Stimulated activated CD4-positive, alpha-beta T cell treated with anti-CD3 and anti-CD28 coated beads, Interleukin-12 subunit alpha, Interleukin-12 subunit beta, amount 100 ng/mL, for 24 hours (primary cell): ENCODE measurements around the gene KLF18.
"Not testable (repeated sequence)": the region's sequence is repeated elsewhere in the genome, so short reads cannot be mapped to it uniquely, and the experiment has no call there.

ENCODE experiments used
- DNase-seq, 2 experiments: peaks; one replicate each; pipeline ENCODE4 v3.0.0-alpha.2; 2020; ENCODE audit warnings: low read depth in 2 of 2

The KLF18 gene

DNA sequence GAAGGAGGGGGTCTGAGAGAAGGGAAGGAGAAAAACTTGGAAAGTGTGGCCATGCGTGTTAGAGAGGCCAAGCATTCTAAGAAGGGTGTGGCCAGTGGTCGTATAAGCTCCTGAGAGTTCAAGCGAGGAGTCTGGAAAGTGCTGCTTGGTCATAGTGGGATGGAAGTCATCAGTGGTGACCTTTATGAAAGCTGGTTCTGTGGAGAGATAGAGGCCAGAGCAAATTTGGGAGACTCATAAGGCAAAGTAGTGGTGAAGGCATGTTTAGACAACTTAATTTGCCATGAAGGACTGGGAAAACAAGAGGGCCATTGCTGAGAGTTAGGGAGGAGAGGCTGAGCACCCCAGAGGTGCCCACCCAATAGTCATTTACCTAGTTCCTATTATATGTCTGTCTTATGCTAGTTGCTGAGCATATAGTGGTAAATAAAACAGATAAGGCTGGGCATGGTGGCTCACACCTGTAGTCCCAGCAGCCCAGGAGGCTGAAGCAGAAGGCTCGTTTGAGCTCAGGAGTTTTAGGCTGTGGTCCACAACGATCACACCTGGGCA is 21.0 kb downstream of the KLF18 start:
- no peak for DNase-seq

DNA sequence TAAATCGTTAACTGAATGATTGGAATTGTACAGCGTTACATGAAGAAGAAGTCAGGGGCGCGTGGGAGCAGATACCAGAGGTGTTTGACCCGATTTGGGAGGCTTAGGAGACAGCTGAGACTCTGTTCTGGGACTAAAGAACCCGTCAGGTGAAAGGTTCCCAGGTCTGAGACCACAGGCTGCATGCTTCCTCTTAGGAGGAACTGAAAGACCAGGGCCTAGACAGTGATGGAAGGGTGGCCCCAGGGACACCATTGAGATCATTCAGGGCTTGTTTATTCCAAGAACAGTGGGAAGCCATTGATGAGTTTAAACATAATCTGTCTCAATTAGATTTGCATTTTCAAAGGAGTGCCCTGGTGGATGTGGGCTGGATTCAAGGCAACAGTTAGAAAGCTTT is 21.9 kb downstream of the KLF18 start:
- no peak for DNase-seq

DNA sequence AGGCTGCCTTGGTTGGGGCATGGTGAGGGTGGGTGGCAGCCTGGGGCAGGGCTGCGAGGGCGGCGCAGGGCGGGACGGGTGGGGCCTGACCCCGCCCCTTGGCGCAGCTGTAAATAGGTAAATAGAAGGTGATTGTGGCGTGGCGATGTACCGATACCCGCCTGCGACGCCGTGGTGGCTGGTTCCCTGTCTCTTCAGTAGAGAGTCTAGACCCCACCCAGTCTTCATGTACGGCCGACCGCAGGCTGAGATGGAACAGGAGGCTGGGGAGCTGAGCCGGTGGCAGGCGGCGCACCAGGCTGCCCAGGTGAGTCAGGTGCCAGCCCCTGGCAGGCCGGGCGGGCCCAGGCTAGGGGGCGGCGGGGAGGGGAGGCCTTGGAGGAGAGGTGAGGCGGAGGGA is 22.7 kb downstream of the KLF18 start, which contains the start of gene KLF17:
TSS of gene KLF17 (plus strand) at position 140 of the 400 bp plus-strand sequence. CDS start at position 227, 87 bp downstream.
- no peak for DNase-seq

DNA sequence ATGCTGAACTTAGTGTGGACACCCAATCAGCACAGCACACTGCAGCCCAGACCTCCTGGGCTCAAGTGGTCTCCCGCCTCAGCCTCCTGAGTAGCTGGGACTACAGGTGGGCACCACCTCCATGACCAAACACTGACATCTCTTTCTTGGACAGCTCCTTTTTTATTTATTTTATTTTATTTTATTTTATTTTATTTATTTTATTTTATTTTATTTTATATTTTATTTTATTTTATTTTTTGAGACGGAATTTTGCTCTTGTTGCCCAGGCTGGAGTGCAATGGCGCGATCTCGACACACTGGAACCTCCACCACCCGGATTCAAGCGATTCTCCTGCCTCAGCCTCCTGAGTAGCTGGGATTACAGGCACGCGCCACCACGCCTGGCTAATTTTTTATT is 24.2 kb downstream of the KLF18 start:
- DNase-seq = not testable (repeated sequence)

DNA sequence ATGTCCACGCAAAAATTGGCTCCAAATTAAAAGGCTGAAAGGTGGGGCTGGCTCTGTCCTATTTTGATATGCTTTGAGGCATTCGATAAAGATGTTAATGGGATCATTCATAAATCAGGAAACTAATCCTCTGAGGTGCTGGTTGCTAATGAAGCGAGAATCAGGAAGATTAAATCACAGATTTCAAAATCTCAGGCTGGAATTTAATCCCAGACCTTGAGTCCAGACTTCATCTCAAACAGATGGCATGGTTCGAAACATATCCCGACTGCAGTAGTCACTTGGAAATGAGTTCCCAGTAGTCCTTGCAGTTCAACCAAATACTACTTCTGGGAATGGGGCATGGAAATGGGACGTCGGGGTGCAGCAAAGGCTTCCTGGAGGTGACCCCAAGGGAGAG is 27.3 kb downstream of the KLF18 start:
- no peak for DNase-seq

DNA sequence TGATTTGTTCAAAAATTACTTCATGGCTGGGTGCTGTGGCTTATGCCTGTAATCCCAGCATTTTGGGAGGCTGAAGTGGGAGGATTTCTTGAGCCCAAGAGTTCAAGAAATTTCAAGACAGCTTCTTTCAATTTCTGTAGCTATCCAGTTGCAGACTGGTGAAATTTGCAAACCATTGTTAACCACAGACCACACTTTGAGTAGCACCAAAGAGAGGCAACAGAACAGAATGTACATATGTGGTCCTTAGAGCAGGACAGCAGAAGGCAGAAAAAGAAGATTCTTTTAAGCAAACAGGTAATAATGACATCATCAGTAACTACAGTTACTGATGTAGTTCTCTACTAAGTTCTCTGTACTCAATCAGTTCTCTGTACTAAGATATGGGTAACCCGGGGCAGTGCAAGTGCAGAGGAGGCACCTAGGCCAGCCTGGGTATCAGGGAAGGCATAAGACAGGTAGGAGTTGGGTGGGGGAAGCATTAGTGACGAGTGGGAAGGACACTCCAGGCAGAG is 28.3 kb downstream of the KLF18 start:
- no peak for DNase-seq

DNA sequence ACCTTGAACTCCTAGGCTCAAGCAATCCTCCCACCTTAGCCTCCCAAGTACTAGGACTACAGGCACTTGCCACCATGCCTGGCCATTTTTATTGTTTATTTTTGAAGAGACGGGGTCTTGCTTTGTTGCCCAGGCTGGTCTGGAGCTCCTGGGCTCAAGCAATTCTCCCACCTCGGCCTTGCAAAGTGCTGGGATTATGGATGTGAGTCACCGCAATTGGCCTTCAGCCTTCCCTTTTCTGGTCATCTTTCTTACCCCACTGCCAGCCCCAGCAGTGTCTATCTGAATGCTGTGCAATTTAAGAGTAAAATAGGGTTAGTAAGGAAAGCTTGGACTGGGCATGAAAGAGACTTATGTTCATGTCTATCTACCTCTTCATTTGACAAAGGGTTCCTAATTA is 28.9 kb downstream of the KLF18 start:
- DNase-seq = no peak

DNA sequence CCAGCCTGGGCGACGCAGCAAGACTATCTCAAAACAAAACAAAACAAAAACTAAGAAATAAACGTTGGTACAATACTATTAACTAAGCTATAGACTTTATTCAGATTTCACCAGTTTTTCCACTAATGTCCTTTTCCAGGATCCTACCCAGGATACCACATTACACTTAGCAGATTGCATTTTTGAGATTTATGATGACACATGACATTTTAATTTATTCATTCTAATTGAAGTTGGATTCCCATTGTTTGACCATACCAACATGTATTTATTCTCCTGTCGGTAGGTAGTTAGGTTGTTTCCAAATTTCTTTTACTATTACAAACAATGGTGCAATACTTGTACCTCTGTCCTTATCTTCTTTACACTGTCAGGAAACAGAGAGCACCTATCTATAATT is 29.6 kb downstream of the KLF18 start:
- DNase-seq = no peak

DNA sequence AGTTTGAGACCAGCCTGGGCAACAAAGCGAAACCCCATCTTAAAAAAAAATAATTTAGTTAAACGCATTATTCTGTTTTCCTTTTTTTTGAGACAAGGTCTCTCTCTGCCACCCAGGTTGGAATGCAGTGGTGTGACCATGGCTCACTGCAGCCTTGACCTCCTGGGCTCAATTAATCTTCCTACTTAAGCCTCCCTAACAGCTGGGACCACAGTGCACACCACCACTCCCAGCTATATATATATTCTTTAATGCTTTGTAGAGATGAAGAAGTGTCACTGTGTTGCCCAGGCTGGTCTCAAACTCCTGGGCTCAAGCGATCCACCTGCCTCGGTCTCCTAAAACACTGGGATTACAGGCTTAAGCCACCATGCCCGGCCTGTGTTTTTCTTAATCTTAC is 30.5 kb downstream of the KLF18 start:
- no peak for DNase-seq

DNA sequence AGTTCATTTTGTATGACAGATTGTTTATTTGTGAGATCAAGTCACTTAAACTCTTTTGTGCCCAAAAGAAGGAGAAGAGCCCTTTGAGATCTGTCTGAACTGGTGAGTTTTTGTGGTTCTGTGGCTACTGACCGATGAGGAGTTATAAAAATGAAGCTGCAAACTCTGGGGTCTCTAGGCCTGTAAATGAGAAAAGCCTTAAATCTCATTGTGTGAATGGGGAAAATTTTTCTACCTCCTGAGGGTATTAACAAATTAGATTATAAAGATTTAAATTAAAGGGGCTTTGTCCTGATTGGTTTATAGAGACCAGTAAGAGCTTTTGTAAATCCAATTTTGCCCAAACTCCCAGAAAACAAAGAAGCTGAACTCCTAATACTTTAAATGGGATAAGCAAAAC is 32.5 kb downstream of the KLF18 start:
- no peak for DNase-seq

DNA sequence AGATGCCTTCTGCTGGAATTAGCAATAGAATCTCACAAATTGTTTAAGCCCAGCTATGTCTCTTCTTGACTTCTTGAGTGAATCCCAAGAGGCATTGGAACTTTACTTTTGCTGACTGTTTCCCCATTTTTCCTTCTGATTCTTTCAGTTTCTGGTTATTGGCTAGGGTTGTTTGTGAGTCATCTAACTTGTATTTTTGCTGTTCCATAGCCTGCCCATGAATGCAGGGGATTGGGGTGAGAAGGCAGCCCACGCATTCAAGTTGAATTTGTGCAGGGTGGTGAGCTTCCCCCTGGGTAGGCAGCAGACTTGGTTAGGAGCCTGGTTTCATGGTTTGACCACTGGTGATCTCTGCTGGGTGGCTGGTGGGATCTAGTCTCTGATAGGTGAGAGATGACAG is 33.2 kb downstream of the KLF18 start:
- DNase-seq = no peak

DNA sequence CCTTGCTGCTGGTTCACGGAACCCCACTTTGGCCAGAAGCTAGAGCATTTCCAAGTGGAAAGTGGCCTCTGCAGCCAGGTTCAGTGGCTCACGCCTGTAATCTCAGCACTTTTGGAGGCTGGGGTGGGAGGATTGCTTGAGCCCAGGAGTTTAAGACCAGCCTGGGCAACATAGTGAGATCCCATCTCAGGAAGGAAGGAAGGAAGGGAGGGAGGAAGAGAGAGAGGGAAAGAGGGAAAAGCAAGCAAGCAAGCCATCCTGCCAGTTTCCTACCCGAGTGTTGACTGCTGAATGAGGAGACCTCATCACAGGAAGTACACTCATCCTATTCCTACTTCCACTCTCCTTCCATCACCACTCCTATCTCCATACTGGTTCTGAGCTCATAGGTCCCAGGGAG is 35.6 kb downstream of the KLF18 start:
- DNase-seq = no peak

DNA sequence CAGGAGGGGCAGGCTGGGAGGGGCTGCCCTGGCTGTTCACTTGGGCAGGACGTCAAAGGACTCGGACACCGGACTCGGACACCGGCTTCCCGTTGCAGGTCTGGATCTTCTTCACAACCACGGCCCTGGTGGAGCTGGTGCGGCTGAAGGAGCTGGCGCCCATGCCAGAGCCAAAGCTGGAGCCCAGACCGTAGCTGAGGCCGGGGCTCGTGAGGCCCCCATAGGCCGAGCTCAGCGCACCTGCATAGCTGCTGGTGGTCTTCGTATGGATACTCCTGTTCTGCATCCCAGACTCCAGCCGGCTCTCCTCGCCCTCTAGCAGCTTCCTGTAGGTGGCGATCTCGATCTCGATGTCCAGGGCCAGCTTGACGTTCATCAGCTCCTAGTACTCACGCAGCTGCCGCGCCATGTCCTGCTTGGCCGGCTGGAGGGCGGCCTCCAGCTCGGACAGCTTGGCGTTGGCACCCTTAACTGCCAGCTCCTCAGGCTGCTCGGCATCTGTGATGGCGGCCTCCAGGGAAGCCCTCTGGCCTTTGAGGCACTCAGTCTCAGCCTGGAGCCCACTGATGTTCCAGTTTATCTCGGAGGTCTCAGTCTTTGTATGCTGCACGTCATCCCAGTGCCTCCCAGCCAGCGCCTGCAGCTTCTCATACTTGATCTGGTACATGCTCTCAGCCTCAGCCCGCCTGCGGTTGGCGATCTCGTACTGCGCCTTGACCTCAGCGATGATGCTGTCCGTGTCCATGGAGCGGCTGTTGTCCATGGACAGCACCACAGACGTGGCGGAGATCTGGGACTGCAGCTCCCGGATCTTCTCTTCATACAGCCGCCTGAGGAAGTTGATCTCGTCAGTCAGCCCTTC is 37.9 kb downstream of the KLF18 start:
- DNase-seq = no peak

DNA sequence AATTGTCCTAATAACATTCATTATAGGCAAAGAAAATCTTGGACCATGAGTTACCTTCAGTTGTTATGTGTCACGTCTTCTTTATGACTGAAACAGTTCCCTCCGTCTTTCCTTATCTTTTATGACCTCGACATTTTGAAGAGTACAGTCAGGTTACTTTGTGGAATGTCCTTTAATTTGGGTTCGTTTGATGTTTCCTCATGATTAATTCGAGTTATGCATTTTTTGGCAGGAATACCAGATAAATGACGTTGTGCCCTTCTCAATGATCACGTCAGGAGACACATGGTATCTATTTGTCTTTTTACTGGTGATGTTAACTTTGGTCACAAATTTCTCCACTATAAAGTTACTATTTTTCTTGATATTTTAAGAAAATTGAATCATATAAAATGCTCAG is 40.1 kb downstream of the KLF18 start:
- DNase-seq = no peak

DNA sequence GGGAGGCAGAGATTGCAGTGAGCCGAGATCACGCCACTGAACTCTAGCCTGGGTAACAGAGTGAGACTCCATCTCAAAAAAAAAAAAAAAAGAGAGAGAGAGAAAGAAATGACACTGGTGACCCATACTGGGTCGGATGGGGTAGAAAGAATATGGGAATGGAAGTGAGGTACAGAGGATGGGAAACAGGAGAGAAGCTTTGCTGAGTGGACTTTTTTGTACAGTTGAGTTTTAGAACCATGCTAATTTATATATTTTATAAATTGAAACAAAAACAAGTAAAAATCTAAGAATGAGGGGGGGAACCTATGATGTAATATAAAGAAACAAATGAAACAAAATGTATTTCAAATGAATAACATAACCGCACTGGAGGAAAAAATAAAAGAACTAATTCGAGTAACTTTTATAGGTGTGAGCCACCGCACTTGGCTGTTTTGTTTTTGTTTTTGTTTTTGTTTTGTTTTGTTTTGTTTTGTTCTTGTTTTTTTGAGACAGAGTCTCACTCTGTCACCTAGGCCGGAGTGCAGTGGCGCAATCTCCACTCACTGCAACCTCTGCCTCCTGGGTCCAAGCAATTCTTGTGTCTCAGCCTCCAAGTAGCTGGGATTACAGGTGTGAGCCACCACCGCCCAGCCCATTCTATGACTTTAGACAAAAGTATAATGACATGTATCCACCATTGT is 41.1 kb downstream of the KLF18 start:
- no peak for DNase-seq

DNA sequence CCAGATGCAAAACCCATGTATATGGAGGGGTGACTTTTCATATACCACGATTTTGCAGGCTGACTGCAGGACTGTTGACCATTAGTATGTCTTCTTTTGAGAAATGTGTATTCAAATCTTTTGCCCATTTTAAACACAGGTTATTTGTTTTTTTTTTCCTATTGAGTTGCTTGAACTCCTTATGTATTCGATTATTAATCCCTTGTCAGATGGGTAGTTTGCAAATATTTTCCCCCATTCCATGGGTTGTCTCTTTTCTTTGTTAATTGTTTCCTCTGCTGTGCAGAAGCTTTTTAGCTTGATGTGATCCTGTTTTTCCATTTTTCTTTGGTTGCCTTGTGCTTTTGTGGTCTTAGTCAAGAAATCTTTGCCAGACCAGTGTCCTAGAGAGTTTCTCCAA is 47.4 kb downstream of the KLF18 start:
- no peak for DNase-seq

DNA sequence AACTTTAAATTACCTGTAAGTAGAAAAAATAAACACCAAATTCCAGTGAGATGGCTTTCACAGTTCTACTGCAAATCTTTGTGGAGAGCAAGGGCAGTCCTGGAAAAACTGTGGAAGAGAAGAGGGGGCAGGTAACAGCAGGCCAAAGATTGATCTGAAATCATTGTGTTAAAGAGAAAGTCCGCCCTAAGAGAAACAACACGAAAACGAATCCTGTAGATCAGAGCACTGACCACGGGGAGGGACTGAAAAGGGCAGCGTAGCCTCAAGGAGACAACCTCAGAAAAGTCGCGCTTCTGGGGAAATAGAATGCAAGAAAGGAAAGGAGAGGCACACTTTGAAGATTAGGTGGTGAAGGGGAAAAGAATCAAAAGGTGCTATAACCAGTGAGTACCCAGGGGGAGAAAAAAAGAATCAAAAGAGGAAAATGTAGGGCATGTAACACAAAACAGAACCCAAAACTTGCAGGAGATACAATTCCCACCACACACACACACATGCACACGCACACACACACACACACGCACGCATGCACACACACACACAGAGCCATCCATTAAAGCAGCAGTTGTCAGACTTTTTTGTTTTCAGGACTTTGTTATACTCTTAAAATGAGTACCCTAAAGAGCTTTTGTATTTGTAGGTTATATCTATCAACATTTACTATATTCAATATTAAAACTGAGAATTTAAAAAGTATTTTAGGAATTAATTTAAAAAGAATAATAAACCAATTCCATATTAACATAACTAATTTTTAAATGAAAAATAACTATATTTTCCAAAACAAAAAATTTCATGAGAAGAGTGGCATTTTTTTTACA is 50.8 kb downstream of the KLF18 start:
- no peak for DNase-seq

DNA sequence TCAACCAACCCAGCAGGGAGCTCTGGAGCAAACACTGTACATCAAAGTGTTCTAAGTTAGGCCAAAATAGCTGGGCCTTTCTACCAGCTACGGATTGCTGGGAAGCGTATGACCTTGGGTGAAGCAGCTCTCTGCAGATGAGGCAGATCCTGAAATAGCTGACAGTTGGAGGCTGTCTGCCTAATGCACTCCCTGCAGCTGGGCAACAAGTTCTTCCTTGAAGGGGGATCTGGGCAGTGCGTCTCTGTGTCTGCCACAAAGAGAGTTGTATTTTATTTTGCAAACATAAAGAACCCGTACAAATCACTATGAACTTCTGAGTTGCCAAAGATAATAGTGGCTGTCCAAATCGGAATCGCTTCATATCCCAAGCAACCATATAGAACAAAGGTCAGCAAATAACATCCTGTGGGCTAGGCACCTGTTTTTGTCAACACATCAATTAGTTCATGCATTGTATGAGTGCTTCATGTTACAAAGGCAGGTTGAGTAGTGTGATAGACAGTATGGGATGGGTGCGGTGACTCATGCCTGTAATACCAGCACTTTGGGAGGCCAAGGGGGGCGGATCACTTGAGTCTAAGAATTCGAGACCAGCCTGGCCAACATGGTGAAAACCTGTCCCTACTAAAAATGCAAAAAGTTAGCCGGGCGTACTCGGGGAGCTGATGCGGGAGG is 51.9 kb downstream of the KLF18 start:
- DNase-seq = no peak
